GM06990 (cell line): Measurements from ENCODE around the gene ZNF8.
A peak's percentile ranks its signal among the peaks of the same experiment; 100 is the strongest.

ENCODE experiments used
- DNase-seq: peaks from one replicate; pipeline ENCODE4 v3.0.0-alpha.2; 2011; ENCODE audit not compliant: insufficient read length; ENCODE audit errors: extremely low read depth
- H3K27me3 ChIP-seq: replicated peaks from 2 replicates; pipeline ENCODE4 v1.6.0; 2011; ENCODE audit warnings: low read length; ENCODE audit not compliant: control insufficient read depth, insufficient read depth
- H3K36me3 ChIP-seq: 2 replicates; pipeline ENCODE4 v1.5.1; 2011; ENCODE audit warnings: low read length; ENCODE audit not compliant: control insufficient read depth, insufficient read depth
- H3K4me3 ChIP-seq: replicated peaks from 2 replicates; pipeline ENCODE4 v1.5.1; 2011; ENCODE audit warnings: low read depth, mild to moderate bottlenecking, control low read depth, low read length
- TF ChIP-seq, protein P1 (sequence below): IDR thresholded peaks from 2 replicates; pipeline ENCODE4 v1.5.1; 2011; ENCODE audit warnings: low read length, control low read depth, mild to moderate bottlenecking, inconsistent platforms; ENCODE audit not compliant: insufficient read depth, poor library complexity, severe bottlenecking

ZNF8 gene

DNA sequence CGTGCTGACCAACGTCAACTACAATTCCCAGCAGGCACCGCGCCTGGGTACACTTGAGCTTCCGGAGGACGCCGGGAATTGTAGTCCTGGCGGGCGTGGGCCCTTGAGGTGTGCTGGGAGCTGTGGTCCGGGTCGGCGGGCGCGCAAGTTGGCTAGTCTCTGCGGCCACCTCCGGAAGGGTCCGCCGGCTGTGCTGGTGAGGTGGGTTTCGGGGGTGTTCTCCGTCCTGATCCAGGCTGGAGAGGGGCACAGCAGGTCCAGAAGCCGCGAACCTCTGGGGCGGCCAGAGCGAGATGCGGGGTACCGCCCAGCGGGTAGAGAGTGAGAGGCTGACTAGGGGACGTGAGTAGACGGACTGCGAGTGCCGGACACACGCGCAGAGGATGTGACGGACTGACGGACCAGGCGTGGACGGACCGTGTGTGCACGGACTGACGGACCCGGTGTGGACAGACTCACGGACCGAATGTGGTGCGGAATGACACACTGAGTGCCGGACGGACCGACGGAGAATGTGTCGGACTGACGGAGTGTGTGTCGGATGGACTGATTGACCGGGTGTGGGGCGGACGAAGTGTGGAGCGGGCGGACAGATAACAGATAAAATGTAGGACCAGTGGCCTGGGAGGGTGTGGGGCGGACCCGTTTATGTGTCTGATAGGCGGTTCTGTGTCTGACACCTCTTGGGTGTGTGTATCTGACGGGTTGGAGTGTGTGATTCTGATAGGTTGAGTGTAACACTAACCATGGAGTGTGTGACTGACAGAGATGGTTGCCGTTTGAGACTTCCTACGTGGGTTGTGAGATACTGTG lies 48.4 kb downstream of the ZNF8 start, which contains the start of gene ZSCAN22:
Gene ZSCAN22, plus strand, starts transcription at position 81 of the 813 bp plus-strand sequence. CDS start 7,809 bp downstream, outside the sequence.
- Histone ChIP-seq H3K27me3 (no peaks in the 10 kb centered on the region), H3K4me3 (peak within 1 kb of the TSS; percentile 99), H3K36me3 (no peaks in the 10 kb centered on the region; the same call in 1 of the 2 replicates)
- DNase-seq = peak; percentile 93
- TF ChIP-seq, protein P1, sequence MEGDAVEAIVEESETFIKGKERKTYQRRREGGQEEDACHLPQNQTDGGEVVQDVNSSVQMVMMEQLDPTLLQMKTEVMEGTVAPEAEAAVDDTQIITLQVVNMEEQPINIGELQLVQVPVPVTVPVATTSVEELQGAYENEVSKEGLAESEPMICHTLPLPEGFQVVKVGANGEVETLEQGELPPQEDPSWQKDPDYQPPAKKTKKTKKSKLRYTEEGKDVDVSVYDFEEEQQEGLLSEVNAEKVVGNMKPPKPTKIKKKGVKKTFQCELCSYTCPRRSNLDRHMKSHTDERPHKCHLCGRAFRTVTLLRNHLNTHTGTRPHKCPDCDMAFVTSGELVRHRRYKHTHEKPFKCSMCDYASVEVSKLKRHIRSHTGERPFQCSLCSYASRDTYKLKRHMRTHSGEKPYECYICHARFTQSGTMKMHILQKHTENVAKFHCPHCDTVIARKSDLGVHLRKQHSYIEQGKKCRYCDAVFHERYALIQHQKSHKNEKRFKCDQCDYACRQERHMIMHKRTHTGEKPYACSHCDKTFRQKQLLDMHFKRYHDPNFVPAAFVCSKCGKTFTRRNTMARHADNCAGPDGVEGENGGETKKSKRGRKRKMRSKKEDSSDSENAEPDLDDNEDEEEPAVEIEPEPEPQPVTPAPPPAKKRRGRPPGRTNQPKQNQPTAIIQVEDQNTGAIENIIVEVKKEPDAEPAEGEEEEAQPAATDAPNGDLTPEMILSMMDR = no peak

DNA sequence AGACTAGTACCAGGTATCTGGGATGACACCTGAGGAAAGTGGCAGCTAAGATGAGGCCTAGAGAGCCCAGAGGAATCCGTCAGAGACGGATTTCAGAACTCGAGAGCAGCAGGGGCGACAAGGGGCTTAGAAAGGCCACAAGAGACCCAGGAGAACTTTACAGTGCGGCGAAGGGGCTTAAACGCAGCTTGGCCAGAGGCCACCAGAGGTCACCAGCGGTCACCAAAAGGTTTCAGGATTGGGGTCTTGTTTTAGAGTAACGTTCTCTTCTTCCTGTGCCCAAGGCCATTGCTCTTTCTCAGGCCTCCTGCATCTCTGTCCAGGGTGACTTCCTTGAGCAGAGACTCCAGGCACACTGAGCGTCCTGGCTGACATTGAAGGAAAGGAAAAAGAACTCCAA lies 50.2 kb downstream of the ZNF8 start:
- H3K4me3 ChIP-seq = no peak overlapping the region
- H3K27me3 ChIP-seq = no peaks in the 10 kb centered on the region
- no peaks in the 10 kb centered on the region for H3K36me3 ChIP-seq
- TF ChIP-seq, protein P1 = peak; percentile 54
- no peak for DNase-seq

DNA sequence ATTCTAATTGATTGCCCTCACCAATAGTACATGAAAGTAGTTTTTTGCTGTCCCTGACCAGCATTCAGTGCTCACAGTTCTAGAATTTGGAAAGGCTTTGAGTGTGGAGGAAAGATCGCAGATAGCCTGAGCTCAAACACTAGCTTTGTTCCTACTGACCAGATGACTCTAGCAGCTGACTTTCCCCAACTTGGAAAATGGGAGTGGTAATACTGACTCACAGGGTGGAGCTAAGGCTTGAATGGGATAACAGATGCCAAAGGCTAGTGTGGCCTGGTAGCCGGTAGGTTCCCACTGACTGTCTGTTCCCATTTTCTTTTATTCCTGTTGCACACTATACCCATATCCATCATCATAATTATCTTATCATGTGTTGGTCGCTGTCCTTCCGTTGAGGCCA lies 51.7 kb downstream of the ZNF8 start:
- TF ChIP-seq, protein P1 = no peak
- H3K36me3 ChIP-seq = peaks cover 2% of the 10 kb centered on the region
- DNase-seq = no peak

DNA sequence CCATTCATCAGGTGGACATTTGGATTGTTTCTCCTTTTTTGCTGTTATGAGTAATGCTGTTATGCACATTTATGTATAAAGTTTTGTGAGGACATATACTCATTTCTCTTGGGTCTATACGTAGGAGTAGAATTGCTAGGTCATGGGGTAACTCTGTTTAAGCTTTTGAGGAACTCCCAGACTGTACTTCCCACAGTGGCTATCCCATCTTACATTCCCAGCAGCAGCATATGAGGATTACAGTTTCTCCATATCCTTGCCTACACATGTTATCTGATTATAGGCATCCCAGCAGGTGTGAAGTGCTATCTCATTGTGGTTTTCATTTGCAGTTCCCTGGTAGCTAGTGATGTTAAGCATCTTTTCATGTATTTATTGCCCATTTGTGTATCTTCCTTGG lies 53.9 kb downstream of the ZNF8 start:
- Histone ChIP-seq H3K4me3 (no peak overlapping the region), H3K36me3 (peaks cover 9% of the 10 kb centered on the region), H3K27me3 (no peaks in the 10 kb centered on the region)
- no peak for DNase-seq
- TF ChIP-seq, protein P1 = no peak

More for the DNA sequence above, 51.7 kb downstream of the ZNF8 start:
- Histone ChIP-seq H3K27me3 (no peaks in the 10 kb centered on the region), H3K4me3 (no peak overlapping the region)

DNA sequence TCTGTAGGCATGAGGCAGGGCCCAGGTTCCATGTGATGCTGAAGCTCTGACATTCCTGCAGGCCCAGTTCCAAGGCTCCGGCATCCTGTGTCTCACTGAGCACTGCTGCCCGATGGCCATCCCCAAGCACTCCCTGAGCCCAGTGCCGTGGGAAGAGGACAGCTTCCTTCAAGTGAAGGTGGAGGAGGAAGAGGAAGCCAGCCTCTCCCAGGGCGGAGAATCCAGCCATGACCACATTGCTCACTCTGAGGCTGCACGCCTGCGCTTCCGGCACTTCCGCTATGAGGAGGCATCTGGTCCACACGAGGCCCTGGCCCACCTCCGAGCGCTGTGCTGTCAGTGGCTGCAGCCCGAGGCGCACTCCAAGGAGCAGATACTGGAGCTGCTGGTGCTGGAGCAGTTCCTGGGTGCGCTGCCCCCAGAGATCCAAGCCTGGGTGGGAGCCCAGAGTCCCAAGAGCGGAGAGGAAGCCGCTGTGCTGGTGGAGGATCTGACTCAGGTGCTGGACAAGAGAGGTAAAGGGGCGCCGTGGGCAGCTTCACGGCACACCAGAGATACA lies 56.0 kb downstream of the ZNF8 start:
- TF ChIP-seq, protein P1 = no peak
- DNase-seq = no peak
- Histone ChIP-seq H3K36me3 (peaks cover 23% of the 10 kb centered on the region), H3K4me3 (no peak overlapping the region), H3K27me3 (no peaks in the 10 kb centered on the region)
